Measurements from ENCODE around the gene NPC2.
"Not testable (repeated sequence)": the region's sequence is repeated elsewhere in the genome, so short reads cannot be mapped to it uniquely, and the experiment has no call there.

NPC2 gene

GRCh38 chr14:74472601-74473000 is 20.5 kb downstream of the NPC2 start:
- DNase-seq (ENCODE audit: low read depth in 2 of 3, low spot score in 1 of 3), result no peak

- no peak for DNase-seq (ENCODE audit: low read depth in 2 of 3, low spot score in 1 of 3)
Measured at GRCh38 chr14:74469548-74470518, 23.3 kb downstream of the NPC2 start.

DNA sequence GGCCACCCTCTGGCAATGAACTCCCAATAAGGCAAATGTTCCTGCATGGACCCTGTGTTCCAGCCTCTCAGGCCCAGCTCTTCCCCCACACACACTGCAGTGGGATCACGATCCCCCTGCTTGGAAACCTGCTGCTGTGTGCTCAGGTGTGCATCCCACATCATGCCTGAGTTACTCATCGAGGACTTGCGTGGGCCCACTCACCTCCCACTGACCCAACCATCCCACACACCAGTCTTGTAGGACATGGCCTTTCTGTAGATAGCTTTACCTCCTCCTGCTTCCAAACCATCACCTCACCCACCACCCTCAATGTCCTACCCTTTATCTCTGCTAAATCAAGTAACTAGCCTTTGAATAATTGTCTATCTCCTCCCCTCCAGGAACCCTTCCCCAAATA is 24.6 kb downstream of the NPC2 start:
- DNase-seq (ENCODE audit: low read depth in 2 of 3, low spot score in 1 of 3), result no peak

GRCh38 chr14:74465335-74465734 is 27.8 kb downstream of the NPC2 start:
- no peak for DNase-seq (ENCODE audit: low read depth in 2 of 3, low spot score in 1 of 3)

- DNase-seq (ENCODE audit: low read depth in 2 of 3, low spot score in 1 of 3), result no peak
Measured at GRCh38 chr14:74464785-74465184, 28.3 kb downstream of the NPC2 start.

DNA sequence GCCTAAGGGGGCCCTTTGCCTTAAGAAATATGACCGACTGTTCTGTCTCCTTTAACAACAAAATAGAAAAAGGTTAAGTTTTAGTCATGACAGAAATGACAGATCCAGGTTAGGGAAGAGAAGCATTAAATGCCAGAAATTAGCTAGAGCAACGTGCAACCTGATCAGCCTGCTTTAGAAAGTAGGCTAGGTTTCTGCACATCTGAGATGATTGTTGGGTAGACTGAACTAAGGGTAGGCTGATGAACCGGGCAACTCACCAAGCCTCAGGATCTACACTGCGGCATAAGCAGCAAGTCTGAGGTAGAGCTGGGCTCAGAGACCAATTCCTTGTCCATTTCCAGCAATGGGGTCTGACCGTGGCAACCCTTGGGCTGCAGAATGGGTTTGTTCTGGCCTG is 29.4 kb downstream of the NPC2 start:
- no peak for DNase-seq (ENCODE audit: low read depth in 2 of 3, low spot score in 1 of 3)

DNA sequence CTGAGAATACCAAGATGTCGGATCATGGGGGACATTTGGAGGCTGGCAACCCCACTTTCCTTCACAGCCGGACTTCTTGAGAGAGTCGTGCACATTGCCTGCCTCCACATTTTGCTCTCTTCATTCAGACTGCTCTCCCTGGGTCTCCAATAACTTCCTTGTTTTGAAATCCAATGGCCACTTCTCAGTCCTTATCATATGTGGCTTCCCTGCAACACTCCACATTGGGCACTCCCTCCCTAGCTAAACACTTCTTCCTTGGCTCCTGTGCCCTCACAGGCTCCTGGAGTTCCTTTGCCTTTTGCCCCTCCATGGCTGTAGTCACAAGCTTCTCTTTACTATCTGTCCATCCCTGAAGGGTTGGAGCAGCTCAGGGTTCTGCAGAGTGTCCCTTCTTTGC is 30.1 kb downstream of the NPC2 start:
- DNase-seq (ENCODE audit: low read depth in 2 of 3, low spot score in 1 of 3), result no peak

GRCh38 chr14:74459976-74460375 is 33.1 kb downstream of the NPC2 start:
- DNase-seq (ENCODE audit: low read depth in 2 of 3, low spot score in 1 of 3), result no peak

GRCh38 chr14:74459289-74459946 is 33.7 kb downstream of the NPC2 start:
- DNase-seq (ENCODE audit: low read depth in 2 of 3, low spot score in 1 of 3), result peak; percentile 2 to 11 (median 5)

DNA sequence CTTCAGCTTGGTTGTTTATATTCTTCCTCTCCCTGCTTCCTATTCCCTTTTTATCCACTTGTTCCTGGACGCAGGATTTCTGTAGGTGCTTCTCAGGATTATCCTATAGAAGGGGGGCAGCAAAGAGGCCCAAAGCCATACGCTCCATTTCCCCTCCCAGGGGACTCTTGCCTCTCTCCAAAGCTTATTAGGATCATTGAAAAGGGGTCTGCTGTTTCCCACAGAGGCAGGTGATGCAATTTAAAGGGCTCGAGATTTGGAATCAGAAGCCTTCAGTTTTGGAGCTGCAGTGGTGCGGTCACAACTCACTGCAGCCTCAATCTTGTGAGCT is 35.6 kb downstream of the NPC2 start:
- DNase-seq (ENCODE audit: low read depth in 2 of 3, low spot score in 1 of 3), result no peak

- no peak for DNase-seq (ENCODE audit: low read depth in 2 of 3, low spot score in 1 of 3)
Measured at GRCh38 chr14:74456684-74457564, 36.2 kb downstream of the NPC2 start.

- DNase-seq (ENCODE audit: low read depth in 2 of 3, low spot score in 1 of 3), result not testable (repeated sequence)
Measured at GRCh38 chr14:74454397-74454796, 38.7 kb downstream of the NPC2 start.

GRCh38 chr14:74444866-74445265 is 48.2 kb downstream of the NPC2 start:
- no peak for DNase-seq (ENCODE audit: low read depth in 2 of 3, low spot score in 1 of 3)

- no peak for DNase-seq (ENCODE audit: low read depth in 2 of 3, low spot score in 1 of 3)
Measured at GRCh38 chr14:74442757-74443156, 50.3 kb downstream of the NPC2 start.

DNA sequence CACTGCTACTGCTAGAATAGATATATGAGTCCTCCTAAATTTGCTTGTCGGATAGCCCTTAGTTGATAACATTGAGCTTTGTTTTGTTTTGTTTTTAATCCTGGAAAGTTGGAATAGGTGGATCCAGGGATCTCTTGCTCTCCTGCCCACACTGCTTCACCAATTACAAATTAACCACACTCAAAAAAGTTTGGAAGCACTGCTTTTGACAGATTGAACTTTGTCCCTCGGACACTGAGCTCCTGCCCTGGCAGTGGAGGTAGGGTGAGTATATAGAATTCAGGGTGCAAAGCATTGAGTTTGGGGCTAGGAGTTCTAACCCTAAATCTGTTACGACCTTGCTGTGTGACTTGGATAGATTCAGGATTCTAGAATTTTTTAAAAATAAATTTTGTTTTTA is 52.0 kb downstream of the NPC2 start:
- DNase-seq (ENCODE audit: low read depth in 2 of 3, low spot score in 1 of 3), result no peak

DNA sequence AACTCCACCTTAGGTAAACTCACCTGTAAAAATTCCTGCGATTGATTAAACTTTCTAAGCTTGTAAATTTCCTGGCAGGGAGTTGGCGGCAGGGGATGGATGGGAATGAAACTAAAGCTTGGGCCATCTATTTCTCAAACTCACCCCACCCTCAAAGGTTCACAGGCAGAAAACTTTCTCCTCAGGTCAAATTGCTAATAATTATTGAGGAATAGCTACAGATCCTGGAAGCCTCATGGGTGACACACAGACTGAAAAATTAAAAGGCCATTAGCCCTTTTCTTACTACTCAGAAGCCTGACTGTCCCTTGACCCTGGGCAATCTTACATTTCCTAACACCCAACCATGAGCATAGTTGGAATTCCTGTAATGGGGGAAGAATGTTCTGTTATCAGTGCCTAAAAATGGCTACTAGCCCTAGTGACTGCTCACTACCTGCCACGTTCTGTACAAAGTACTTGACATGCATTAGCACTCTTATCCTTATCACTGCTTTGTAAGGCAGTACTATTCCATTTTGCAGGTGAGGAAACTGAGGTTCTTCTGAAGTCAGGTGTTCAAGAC is 54.7 kb downstream of the NPC2 start:
- DNase-seq (ENCODE audit: low read depth in 2 of 3, low spot score in 1 of 3), result no peak

GRCh38 chr14:74437496-74438053 is 55.5 kb downstream of the NPC2 start:
- DNase-seq (ENCODE audit: low read depth in 2 of 3, low spot score in 1 of 3), result no peak

DNA sequence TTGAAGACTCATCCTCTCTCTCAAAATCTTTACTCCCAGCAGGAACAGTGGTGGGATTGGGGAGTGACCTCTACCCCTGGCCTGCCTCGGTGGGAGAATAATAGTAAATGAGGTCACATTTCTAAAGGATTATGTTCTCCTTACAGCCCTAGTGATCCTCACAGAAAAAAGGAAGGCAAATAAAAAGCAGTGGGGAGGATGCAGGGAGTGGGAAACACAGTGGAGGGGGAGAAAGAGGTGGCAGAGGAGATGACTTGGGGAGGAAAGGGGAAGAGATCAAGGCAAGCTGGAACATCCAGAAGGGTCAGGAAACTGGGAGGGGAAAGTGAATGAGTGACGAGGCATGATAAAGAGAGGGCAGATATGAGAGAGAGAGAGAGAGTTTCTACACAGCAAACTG is 58.8 kb downstream of the NPC2 start:
- DNase-seq (ENCODE audit: low read depth in 2 of 3, low spot score in 1 of 3), result no peak

- DNase-seq (ENCODE audit: low read depth in 2 of 3, low spot score in 1 of 3), result no peak
Measured at GRCh38 chr14:74429991-74430390, 63.1 kb downstream of the NPC2 start.

Data from stimulated activated CD4-positive, alpha-beta T cell treated with anti-CD3 and anti-CD28 coated beads, Interleukin-12 subunit alpha, Interleukin-12 subunit beta, amount 100 ng/mL, for 48 hours (primary cell).